Endothelial cell of umbilical vein (primary cell): ENCODE data around the gene ZNF775.

Experiments
- CTCF ChIP-seq, 2 donors: IDR thresholded peaks; 1 replicate in 1 of 2; 2 replicates in 1 of 2; pipeline ENCODE4 v1.5.1; 2011; ENCODE audit warnings: low read length in 2 of 2, mild to moderate bottlenecking in 2 of 2, moderate library complexity in 2 of 2, control low read depth in 1 of 2, inconsistent platforms in 1 of 2, low read depth in 1 of 2; ENCODE audit not compliant: insufficient read depth in 1 of 2; ENCODE audit errors: extremely low read depth in 1 of 2
- EZH2 ChIP-seq: IDR thresholded peaks from 2 replicates; pipeline ENCODE4 v1.6.1; 2012; ENCODE audit warnings: borderline replicate concordance, low read depth, mild to moderate bottlenecking, moderate library complexity, low read length, inconsistent platforms; ENCODE audit not compliant: severe bottlenecking
- MAX ChIP-seq: IDR thresholded peaks from 2 replicates; pipeline ENCODE4 v1.6.1; 2011; ENCODE audit not compliant: insufficient read depth, insufficient read length
- POLR2A ChIP-seq: IDR thresholded peaks from 2 replicates; pipeline ENCODE4 v1.6.1; 2012; ENCODE audit warnings: low read depth, mild to moderate bottlenecking, control low read depth, low read length

GRCh38 chr7:150382844-150383225 is 3.7 kb downstream of the ZNF775 start:
- TF ChIP-seq EZH2 (no peak), CTCF (IDR thresholded peaks at IDR 0.05; ENCODE audit: extremely low read depth in 1 of 2, insufficient read depth in 1 of 2, low read depth in 1 of 2, low read length in 2 of 2) (no peak), POLR2A (no peak), MAX (no peak)
